NCI-H1436 (cell line): ENCODE data around the gene DOCK9.
"Not testable (repeated sequence)": the region's sequence is repeated elsewhere in the genome, so short reads cannot be mapped to it uniquely, and the experiment has no call there.

ENCODE experiments used
- DNase-seq: peaks from one replicate; lab custom pipeline; 2025; lab: John Stamatoyannopoulos, UW

The DOCK9 gene

GRCh38 chr13:98917116-98917515 is 60.7 kb downstream of the DOCK9 start:
- no peak for DNase-seq

- no peak for DNase-seq
Observed at GRCh38 chr13:98916403-98916802, 61.5 kb downstream of the DOCK9 start.

GRCh38 chr13:98915981-98916380 is 61.9 kb downstream of the DOCK9 start:
- no peak for DNase-seq

- DNase-seq: no peak
Observed at GRCh38 chr13:98915563-98915962, 62.3 kb downstream of the DOCK9 start.

GRCh38 chr13:98913741-98914140 is 64.1 kb downstream of the DOCK9 start:
- no peak for DNase-seq

- DNase-seq: no peak
Observed at GRCh38 chr13:98912846-98913245, 65.0 kb downstream of the DOCK9 start.

GRCh38 chr13:98910501-98910951 is 67.3 kb downstream of the DOCK9 start:
- no peak for DNase-seq

- DNase-seq: no peak
Observed at GRCh38 chr13:98909016-98909415, 68.8 kb downstream of the DOCK9 start.

GRCh38 chr13:98906746-98907502 is 70.9 kb downstream of the DOCK9 start:
- DNase-seq: no peak

- DNase-seq: no peak
Observed at GRCh38 chr13:98905199-98905598, 72.7 kb downstream of the DOCK9 start.

- no peak for DNase-seq
Observed at GRCh38 chr13:98900442-98900841, 77.4 kb downstream of the DOCK9 start.

GRCh38 chr13:98897706-98898105 is 80.2 kb downstream of the DOCK9 start:
- no peak for DNase-seq

- no peak for DNase-seq
Observed at GRCh38 chr13:98896868-98897144, 81.1 kb downstream of the DOCK9 start.

GRCh38 chr13:98896083-98896867 is 81.6 kb downstream of the DOCK9 start:
- DNase-seq: no peak

GRCh38 chr13:98894814-98895213 is 83.0 kb downstream of the DOCK9 start:
- DNase-seq: not testable (repeated sequence)

- DNase-seq: no peak
Observed at GRCh38 chr13:98893371-98893770, 84.5 kb downstream of the DOCK9 start.

- no peak for DNase-seq
Observed at GRCh38 chr13:98892821-98893220, 85.0 kb downstream of the DOCK9 start.

- no peak for DNase-seq
Observed at GRCh38 chr13:98892077-98892476, 85.8 kb downstream of the DOCK9 start.

- DNase-seq: no peak
Observed at GRCh38 chr13:98890925-98891324, 86.9 kb downstream of the DOCK9 start.

- DNase-seq: no peak
Observed at GRCh38 chr13:98890186-98890585, 87.7 kb downstream of the DOCK9 start.

- DNase-seq: no peak
Observed at GRCh38 chr13:98889419-98890085, 88.3 kb downstream of the DOCK9 start.

- no peak for DNase-seq
Observed at GRCh38 chr13:98888890-98889279, 89.0 kb downstream of the DOCK9 start.
